ENCODE data around the gene GNL3L.

- no peak for TF ChIP-seq POLR2AphosphoS5 (IDR thresholded peaks at IDR 0.05; ENCODE audit: low read depth, low read length)
- TF ChIP-seq POLR2A (IDR thresholded peaks at IDR 0.05; ENCODE audit: low read depth, low read length), result no peak
Observed at GRCh38 chrX:54529151-54529550, 868 bp upstream of the GNL3L start.

Data from GM12892 (cell line).